Medulla oblongata (tissue), 1 donor: ENCODE results near the gene PPAN.
A peak's percentile ranks its signal among the peaks of the same experiment; 100 is the strongest.

ENCODE experiments used
- DNase-seq: peaks from one replicate; pipeline ENCODE4 v3.0.0-alpha.2; 2015; ENCODE audit errors: extremely low spot score

The PPAN gene

GRCh38 chr19:10092648-10093294 is 13.4 kb upstream of the PPAN start:
- DNase-seq = no peak

GRCh38 chr19:10093295-10094186 is 12.6 kb upstream of the PPAN start:
- DNase-seq = no peak

DNA sequence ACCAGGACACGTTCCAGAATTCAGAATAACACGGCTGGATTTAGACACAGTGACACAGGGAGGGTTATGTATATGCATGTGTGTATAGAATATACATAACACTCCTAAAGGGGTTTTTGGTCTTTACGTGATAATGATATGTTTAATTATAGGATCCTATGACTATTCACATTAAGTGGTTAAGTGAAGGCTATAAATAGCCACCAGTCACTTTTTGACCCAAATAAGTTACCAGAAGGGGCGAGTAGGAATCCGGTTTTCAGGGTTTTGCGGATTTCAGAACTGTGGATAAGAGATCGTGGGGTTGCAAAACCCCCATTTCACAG is 10.6 kb upstream of the PPAN start:
- DNase-seq = no peak

- peak; percentile 91 for DNase-seq
These were observed 10.1 kb upstream of the PPAN start for GRCh38 chr19:10095948-10096614.

DNA sequence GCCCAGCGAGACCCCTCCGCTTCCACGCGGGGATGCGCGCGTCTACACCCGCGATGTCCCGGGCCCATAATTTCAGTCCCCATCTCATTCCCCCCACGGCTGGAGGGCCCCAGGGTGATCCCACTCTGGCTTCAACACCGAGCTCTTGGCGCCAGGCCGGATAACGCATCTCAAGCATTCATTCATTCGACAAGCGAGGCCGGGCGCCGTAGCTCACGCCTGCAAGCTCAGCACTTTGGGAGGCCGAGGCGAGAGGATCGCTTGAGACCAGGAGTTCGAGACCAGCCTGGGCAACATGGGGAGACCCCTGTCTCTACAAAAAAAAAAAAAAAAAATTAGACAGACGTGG is 9.6 kb upstream of the PPAN start:
- no peak for DNase-seq

DNA sequence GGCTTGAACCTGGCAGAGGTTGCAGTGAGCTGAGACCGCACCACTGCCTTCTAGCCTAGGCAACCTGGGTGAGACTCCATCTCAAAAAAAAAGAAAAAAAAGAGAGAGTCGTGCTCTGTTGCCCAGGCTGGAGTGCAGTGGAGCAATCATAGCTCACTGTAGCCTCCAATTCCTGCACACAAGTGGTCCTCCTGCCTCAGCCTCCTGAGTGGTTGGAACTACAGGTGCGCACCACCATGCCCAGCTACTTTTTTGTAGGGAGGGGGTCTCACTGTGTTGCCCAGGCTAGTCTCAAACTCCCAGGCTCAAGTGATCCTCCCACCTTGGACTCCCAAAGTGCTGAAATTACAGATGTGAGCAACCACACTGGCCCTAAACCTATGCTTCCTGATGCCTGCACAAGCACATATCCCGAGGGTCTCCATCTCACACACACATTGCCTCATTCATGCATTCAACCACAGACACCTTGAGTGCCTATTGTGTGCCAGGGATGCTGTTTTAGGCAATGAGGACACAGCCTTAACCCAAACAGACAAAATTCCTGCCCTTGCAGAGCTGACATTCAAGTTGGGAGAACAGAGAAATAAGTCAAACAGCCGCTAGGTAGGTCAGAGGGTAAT is 5.9 kb upstream of the PPAN start:
- no peak for DNase-seq

DNA sequence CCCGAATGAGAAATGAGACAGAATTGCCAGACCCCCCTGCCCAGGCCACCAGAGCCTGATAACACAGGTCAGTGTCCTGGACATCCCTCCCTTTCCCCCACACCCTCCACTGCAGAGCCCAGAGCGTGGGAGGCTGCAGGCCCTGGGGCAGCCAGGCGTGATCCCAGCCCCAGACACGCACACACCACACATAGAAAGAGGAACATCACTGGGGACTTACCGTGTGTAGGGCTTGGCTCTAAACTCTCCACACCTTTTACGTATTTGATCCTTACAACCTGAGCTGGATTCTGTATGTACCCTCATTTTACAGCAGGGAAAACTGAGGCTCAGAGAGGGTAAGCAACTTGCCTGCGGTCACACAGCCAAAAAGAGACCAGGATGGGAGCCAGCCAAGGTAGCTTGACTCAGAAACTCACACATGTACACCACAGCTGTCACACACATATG is 3.4 kb upstream of the PPAN start:
- no peak for DNase-seq

DNA sequence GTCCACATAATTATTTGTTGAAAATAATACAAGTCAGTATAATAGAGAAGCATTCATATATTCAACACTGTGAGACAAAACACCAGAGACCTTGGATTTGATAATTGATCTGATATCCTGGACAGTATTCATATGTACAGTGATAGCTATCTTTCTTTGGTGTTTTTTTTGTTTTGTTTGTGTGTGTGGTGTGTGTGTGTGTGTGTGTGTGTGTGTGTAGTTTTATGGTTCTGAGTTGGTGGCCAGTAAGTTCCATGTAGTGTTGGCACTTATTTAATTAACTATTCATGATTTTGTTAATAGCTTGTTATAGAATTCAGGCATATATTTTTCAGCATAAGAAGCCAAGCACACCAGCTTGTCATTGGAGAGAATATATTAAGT is 2.0 kb upstream of the PPAN start:
- DNase-seq = no peak

DNA sequence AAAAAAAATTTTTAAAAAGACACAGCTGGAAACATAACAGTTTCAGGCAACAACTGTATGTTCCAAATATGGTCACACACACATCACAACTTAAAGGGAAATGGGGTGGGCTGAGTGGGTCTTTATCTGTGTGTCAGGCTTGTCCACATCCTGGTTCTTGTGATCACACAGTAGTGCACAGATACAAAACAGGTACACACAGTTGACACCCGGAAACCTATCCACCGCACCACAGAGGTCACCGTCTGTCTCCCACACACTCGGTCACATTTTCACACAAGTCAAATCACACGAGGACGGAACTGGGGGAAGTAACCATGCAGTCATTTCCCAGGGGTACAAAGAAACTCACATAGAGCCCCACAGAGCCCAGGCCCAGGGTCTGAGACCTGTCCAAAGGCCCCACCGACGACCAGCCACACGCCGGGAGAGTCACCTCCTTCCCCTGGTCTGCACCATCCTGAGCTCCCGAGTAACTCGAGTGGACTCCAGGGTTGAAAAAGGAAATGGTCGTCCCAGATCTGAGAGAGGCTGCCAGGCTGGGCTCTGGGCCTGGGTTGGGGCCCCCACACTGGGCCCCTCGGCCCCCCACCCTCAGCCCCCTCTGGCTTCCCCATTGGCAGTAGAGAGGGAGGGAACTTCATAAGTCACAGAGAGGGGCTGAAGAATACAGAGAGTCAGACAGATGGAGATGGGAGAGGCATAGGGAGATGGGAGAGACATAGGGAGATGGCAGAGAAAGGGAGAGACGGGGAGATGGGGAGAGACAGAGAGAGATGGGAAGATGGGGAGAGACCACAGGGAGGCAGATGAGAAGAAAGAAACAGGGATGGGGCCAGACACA is 1.3 kb upstream of the PPAN start:
- no peak for DNase-seq

- no peak for DNase-seq
These were observed 558 bp upstream of the PPAN start for GRCh38 chr19:10105509-10106099.

GRCh38 chr19:10107254-10107653 is 1.1 kb downstream of the PPAN start:
- no peak for DNase-seq

DNA sequence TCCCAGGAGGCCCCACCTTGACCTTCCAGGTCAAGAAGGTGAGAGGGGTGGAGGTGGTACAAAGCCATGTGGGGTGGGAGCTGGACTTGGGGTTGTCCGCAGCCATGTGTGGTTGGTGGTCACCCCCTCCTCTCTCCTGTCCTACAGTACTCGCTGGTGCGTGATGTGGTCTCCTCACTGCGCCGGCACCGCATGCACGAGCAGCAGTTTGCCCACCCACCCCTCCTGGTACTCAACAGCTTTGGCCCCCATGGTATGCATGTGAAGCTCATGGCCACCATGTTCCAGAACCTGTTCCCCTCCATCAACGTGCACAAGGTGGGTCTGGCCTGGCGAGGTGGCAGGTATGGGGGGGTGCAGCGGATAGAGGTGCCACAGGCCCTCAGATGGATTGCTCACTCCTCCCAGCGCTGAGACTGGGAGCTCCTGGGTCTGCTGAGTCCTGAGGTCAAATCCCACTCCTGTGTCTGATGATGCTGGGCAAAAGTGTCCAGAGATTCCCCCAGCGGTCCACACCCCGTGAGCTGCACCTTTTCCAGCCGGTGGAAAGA is 1.7 kb downstream of the PPAN start:
- DNase-seq = no peak

DNA sequence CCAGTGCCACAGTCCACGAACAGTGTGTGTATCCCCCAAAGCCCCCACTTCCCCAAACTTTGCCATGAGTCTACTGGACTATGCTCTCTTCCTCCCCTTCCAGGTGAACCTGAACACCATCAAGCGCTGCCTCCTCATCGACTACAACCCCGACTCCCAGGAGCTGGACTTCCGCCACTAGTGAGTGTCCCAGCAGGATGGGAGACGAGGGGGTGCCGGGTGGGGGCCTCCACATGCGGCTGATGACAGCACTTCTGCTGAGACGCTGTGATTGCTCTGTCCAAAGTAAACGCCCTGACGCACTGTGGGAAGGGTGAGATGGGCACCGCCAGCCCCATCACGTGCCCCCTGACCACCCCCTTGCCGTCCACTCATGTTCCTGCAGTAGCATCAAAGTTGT is 3.4 kb downstream of the PPAN start:
- no peak for DNase-seq

- DNase-seq = no peak
These were observed 4.2 kb downstream of the PPAN start for GRCh38 chr19:10110076-10110971.

DNA sequence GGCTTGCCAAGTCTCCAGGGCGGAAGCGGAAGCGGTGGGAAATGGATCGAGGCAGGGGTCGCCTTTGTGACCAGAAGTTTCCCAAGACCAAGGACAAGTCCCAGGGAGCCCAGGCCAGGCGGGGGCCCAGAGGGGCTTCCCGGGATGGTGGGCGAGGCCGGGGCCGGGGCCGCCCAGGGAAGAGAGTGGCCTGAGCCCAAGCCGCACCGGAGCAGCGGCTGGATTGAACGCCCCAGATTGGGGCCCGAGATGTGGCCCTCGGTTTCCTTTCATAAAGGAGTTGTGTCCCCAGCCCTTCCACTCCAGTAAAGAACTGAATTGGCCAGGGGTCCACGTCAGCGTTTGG is 4.8 kb downstream of the PPAN start:
- DNase-seq = no peak

GRCh38 chr19:10111405-10111811 is 5.2 kb downstream of the PPAN start, which contains the start of gene P2RY11:
TSS of gene P2RY11 (plus strand) at chr19:10111693. CDS start at chr19:10111722, 29 bp downstream.
- DNase-seq = peak; percentile 67

DNA sequence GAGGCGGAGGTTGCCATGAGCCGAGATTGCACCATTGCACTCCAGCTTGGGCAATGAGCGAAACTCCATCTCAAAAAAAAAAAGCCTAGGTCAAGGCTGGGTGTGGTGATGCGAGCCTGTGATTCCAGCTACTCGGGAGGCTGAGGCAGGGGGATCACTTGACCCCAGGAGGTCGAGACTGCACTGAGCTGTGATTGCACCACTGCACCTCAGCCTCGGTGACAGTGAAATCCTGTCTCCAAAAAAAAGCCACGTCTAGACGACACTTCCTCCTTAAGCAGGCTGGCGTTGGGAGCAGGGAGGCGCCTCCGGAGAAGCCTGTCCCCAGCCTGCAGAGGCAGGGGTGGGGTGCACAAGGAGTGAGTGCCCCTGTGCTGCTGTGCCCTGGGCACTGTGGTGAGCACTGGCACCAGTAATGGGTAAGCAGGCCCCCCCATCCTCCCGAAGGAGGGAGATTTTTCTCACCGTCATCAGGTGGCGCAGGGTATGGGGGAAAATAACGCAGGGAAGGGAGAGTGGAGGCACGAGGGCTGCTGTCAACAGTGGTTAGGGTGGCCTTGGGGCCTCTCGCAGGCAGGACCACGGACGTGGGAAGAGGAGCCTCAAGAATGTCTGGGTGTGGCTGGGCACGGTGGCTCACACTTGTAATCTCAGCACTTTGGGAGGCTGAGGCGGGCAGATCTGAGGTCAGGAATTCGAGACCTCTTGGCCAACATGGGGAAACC is 6.0 kb downstream of the PPAN start:
- peak; percentile 57 for DNase-seq

DNA sequence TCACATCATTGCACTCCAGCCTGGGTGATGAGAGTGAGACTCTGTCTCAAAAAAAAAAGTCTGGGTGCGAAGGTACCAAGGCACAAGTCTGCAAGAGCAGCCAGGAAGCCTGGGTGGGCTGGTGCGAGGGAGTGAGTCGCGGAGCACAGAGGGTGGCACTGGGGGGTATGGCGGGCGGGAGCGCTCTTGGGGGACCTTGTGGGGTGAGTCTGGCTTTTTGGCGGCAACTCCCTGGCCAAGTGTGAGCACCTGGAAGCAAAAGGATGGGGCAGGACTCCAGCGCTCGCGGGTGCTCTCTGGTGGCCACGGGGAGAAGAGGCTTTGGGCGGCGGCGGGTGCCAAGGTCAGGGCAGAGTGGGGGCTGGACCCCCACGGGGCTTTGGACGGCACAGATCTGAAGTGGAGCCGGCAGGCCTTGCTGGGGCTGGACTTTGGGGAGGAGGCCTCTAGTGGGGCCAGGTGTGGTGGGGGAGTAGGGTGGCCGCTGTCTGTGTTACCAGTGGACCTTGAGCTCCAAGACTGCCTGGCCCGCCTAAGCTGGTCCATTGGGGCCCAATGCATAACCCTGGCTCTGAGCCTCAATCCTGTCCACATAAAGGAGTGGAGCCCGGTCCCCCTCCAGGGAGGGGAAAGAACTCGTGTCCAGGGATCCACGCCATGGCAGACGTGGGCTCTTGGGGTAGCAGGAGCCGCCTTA is 6.9 kb downstream of the PPAN start:
- DNase-seq = no peak

DNA sequence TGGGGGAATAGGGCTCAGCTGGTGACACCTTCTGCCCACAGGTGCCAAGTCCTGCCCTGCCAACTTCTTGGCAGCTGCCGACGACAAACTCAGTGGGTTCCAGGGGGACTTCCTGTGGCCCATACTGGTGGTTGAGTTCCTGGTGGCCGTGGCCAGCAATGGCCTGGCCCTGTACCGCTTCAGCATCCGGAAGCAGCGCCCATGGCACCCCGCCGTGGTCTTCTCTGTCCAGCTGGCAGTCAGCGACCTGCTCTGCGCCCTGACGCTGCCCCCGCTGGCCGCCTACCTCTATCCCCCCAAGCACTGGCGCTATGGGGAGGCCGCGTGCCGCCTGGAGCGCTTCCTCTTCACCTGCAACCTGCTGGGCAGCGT is 7.4 kb downstream of the PPAN start:
- no peak for DNase-seq
